ENCODE data around the gene CSRNP3. TPM values are rescaled to one million over a fixed set of nuclear protein-coding genes. Genes with fewer than 3 reads are reported as not detected.

The CSRNP3 gene
- total RNA-seq, 1 experiment from 2014 or later = not detected

DNA sequence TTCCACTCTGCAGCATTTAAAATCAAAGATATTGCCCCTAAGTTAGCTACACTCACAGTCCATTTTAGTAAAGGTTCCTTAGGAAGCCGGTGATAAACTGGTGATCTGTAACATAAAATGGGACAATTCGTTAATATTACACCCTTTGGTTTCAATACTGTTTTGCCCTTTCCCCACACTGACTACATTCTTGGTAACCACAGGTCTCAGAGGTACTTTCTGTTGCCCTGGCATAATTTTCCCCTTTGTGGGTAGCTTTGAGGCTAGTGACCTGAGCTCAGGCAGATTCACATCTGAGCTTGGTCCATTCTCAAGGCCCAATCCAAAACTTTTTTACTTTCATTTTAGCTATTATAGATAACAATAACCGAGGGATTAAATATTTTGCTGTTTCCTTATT lies 32.9 kb upstream of the CSRNP3 start:
- ChIA-PET CTCF (no interaction called here), POLR2A (no interaction called here)
- no TSS peak for BruUV-seq (replicated peaks)
- Histone ChIP-seq H3K4me1 (ENCODE audit: control insufficient read depth, insufficient read depth, low read length) (no peaks in the 10 kb centered on the region), H3K27ac (ENCODE audit: low read length) (no peak overlapping the region), H3K9me3 (ENCODE audit: control insufficient read depth, insufficient read depth, low read depth, low read length) (no peaks in the 10 kb centered on the region), H3K4me3 (ENCODE audit: low read depth in 2 of 2, low read length in 2 of 2) (no peak overlapping the region), H3K36me3 (ENCODE audit: control insufficient read depth, insufficient read depth, low read length) (no peaks in the 10 kb centered on the region), H3K27me3 (ENCODE audit: control insufficient read depth, insufficient read depth, low read length) (no peaks in the 10 kb centered on the region)
- no peak for DNase-seq (ENCODE audit: low read depth, low spot score)
- in situ Hi-C loops (cut with HindIII; ENCODE audit: low pct_unique_long_range_greater_than_20kb, low sequenced_read_pairs) (no loop called here), intact Hi-C loops (cut with micrococcal nuclease; ENCODE audit: unreplicated experiment) (no loop called here)
- TF ChIP-seq POLR2AphosphoS5 (IDR thresholded peaks at IDR 0.05; ENCODE audit: low read depth, low read length) (no peak), REST (IDR thresholded peaks at IDR 0.05; ENCODE audit: insufficient read depth in 1 of 2, low read depth in 2 of 2, low read length in 1 of 2) (no peak), TCF7L2 (IDR thresholded peaks at IDR 0.05; ENCODE audit: low read depth, low read length) (no peak), CTCF (IDR thresholded peaks at IDR 0.05) (no peak), SIN3A (IDR thresholded peaks at IDR 0.05; ENCODE audit: borderline replicate concordance, insufficient read depth, low read depth, low read length) (no peak)
- no peak for ATAC-seq

GRCh38 chr2:165440367-165440766 lies 29.1 kb upstream of the CSRNP3 start:
- H3K9me3 ChIP-seq (ENCODE audit: control insufficient read depth, insufficient read depth, low read depth, low read length) = no peaks in the 10 kb centered on the region
- ChIA-PET POLR2A (no interaction called here), CTCF (no interaction called here)
- H3K4me1 ChIP-seq (ENCODE audit: control insufficient read depth, insufficient read depth, low read length) = no peaks in the 10 kb centered on the region
- in situ Hi-C loops (cut with HindIII; ENCODE audit: low pct_unique_long_range_greater_than_20kb, low sequenced_read_pairs) (no loop called here), intact Hi-C loops (cut with micrococcal nuclease; ENCODE audit: unreplicated experiment) (no loop called here)
- no peak overlapping the region for H3K4me3 ChIP-seq (ENCODE audit: low read depth in 2 of 2, low read length in 2 of 2)
- TF ChIP-seq TCF7L2 (IDR thresholded peaks at IDR 0.05; ENCODE audit: low read depth, low read length) (no peak), POLR2AphosphoS5 (IDR thresholded peaks at IDR 0.05; ENCODE audit: low read depth, low read length) (no peak), SIN3A (IDR thresholded peaks at IDR 0.05; ENCODE audit: borderline replicate concordance, insufficient read depth, low read depth, low read length) (no peak), REST (IDR thresholded peaks at IDR 0.05; ENCODE audit: insufficient read depth in 1 of 2, low read depth in 2 of 2, low read length in 1 of 2) (no peak), CTCF (IDR thresholded peaks at IDR 0.05) (no peak)
- H3K36me3 ChIP-seq (ENCODE audit: control insufficient read depth, insufficient read depth, low read length) = no peaks in the 10 kb centered on the region
- no peak overlapping the region for H3K27ac ChIP-seq (ENCODE audit: low read length)
- BruUV-seq (replicated peaks) = no TSS peak
- no peaks in the 10 kb centered on the region for H3K27me3 ChIP-seq (ENCODE audit: control insufficient read depth, insufficient read depth, low read length)
- no peak for DNase-seq (ENCODE audit: low read depth, low spot score)
- no peak for ATAC-seq

Data from Panc1 (cell line).